ENCODE results near the gene VPS41. TPM values are rescaled to one million over a fixed set of nuclear protein-coding genes. Genes with fewer than 3 reads are reported as not detected.

The VPS41 gene
- total and polyA plus RNA-seq, 10 of the 15 experiments (the other 5 are each of a cell fraction or from before 2014, with no cell fraction given), result 15.3 to 63.2 (median 47.0) TPM

DNA sequence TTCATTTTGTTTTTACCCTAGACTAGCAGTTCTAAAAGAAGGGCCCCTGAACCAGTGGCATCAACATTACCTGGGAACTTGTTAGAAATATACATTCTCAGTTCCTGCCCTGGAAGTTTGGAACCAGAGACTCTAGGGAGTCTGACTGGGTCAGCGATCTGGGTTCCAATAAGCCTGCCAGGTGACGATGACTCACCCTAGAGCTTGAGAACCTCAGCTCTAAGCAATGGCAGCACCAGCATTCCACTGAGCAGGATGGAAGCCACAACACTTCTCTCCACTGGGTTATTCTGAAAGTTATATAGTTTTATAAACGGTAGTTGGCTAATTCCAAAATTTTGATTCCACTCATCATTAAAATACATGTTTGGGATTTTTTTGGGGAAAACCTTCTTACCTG, 180.8 kb downstream of the VPS41 start:
- Histone ChIP-seq H3K9me3 (replicated peaks; ENCODE audit: control insufficient read depth, insufficient read depth, low read length) (no peaks in the 10 kb centered on the region), H4K20me1 (ENCODE audit: control insufficient read depth, insufficient read depth) (no peaks in the 10 kb centered on the region), H3K27ac (ENCODE audit: control insufficient read depth, insufficient read depth) (no peak overlapping the region), H3K9ac (ENCODE audit: control insufficient read depth, insufficient read depth, low read length) (no peak overlapping the region), H3K4me2 (ENCODE audit: control insufficient read depth, insufficient read depth) (no peak overlapping the region), H3K79me2 (ENCODE audit: control insufficient read depth, insufficient read depth, low read length) (no peaks in the 10 kb centered on the region), H3K4me3 (no peak overlapping the region), H2AFZ (ENCODE audit: control insufficient read depth, low read depth, low read length) (no peak overlapping the region), H3K4me1 (ENCODE audit: control insufficient read depth, insufficient read depth, low read length) (no peaks in the 10 kb centered on the region), H3K36me3 (ENCODE audit: control insufficient read depth in 2 of 2, insufficient read depth in 2 of 2, low read length in 1 of 2) (peaks cover 1 to 13% of the 10 kb centered on the region in 2 experiments; a peak in 2 of 4 replicates), H3K27me3 (replicated peaks in 1 of 2; ENCODE audit: control insufficient read depth in 2 of 2, insufficient read depth in 2 of 2, low read length in 1 of 2) (no peaks in the 10 kb centered on the region)
- in situ Hi-C loops (cut with MboI), result no loop called here
- CTCF ChIA-PET, result no interaction called here
- SMC1A ChIA-PET (ENCODE audit: uncharacterized antibody, unreplicated experiment), result no interaction called here
- intact Hi-C loops (cut with micrococcal nuclease; ENCODE audit: unreplicated experiment), result loop anchor here (10.0 kb wide), 1 partner anchor 333 kb away; no protein-coding TSS in a partner anchor
- WGBS (ENCODE audit: insufficient coverage, insufficient replicate concordance, low lambda C conversion rate, missing lambda C conversion rate), result 100% methylated on average over 3 of the region's 3 CpGs
- TF ChIP-seq, protein P1, sequence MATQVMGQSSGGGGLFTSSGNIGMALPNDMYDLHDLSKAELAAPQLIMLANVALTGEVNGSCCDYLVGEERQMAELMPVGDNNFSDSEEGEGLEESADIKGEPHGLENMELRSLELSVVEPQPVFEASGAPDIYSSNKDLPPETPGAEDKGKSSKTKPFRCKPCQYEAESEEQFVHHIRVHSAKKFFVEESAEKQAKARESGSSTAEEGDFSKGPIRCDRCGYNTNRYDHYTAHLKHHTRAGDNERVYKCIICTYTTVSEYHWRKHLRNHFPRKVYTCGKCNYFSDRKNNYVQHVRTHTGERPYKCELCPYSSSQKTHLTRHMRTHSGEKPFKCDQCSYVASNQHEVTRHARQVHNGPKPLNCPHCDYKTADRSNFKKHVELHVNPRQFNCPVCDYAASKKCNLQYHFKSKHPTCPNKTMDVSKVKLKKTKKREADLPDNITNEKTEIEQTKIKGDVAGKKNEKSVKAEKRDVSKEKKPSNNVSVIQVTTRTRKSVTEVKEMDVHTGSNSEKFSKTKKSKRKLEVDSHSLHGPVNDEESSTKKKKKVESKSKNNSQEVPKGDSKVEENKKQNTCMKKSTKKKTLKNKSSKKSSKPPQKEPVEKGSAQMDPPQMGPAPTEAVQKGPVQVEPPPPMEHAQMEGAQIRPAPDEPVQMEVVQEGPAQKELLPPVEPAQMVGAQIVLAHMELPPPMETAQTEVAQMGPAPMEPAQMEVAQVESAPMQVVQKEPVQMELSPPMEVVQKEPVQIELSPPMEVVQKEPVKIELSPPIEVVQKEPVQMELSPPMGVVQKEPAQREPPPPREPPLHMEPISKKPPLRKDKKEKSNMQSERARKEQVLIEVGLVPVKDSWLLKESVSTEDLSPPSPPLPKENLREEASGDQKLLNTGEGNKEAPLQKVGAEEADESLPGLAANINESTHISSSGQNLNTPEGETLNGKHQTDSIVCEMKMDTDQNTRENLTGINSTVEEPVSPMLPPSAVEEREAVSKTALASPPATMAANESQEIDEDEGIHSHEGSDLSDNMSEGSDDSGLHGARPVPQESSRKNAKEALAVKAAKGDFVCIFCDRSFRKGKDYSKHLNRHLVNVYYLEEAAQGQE (IDR thresholded peaks at IDR 0.05; ENCODE audit: low read depth, low read length), result no peak
- no peak for TF ChIP-seq JUNB (IDR thresholded peaks at IDR 0.05)
- no peak for TF ChIP-seq IKZF1 (conservative IDR thresholded peaks at IDR 0.05)
- no peak for TF ChIP-seq CHD4 (IDR thresholded peaks at IDR 0.05)
- no peak for TF ChIP-seq STAT3 (IDR thresholded peaks at IDR 0.05; ENCODE audit: low read depth, low read length)
- no peak for TF ChIP-seq ZNF207 (IDR thresholded peaks at IDR 0.05; ENCODE audit: borderline replicate concordance)
- no peak for TF ChIP-seq SMAD1 (IDR thresholded peaks at IDR 0.05; ENCODE audit: low read depth, partially characterized antibody)
- no peak for TF ChIP-seq IKZF2 (IDR thresholded peaks at IDR 0.05)
- DNase-seq (ENCODE audit: low read depth, low spot score), result no peak
- no peak for FAIRE-seq
- RAD21 ChIA-PET (ENCODE audit: unreplicated experiment), result no interaction called here
- POLR2A ChIA-PET, result no interaction called here
- ATAC-seq, result no peak
- BruUV-seq (replicated peaks), result no TSS peak
